DND-41 (cell line): ENCODE data around the gene PARPBP.

Source experiments
- CTCF ChIP-seq: IDR thresholded peaks from 2 replicates; pipeline ENCODE4 v1.5.1; 2012; ENCODE audit warnings: borderline replicate concordance, low read length, moderate library complexity, mild to moderate bottlenecking; ENCODE audit not compliant: poor library complexity, severe bottlenecking; ENCODE audit errors: extremely low read depth
- EZH2 ChIP-seq: IDR thresholded peaks from 3 replicates; pipeline ENCODE4 v1.6.1; 2012; ENCODE audit warnings: borderline replicate concordance, low read depth, mild to moderate bottlenecking, moderate library complexity, low read length, inconsistent platforms; ENCODE audit not compliant: severe bottlenecking

- TF ChIP-seq CTCF: no peak
- TF ChIP-seq EZH2: no peak
Measured at GRCh38 chr12:102201436-102202061, 81.6 kb downstream of the PARPBP start.
